Neural progenitor cell (in vitro differentiated cells): Measurements from ENCODE around the gene DIAPH2. TPM values are rescaled to one million over a fixed set of nuclear protein-coding genes. Genes with fewer than 3 reads are reported as not detected.

Source experiments
- DNase-seq: peaks from one replicate; pipeline ENCODE4 v3.0.0-alpha.2; 2016; ENCODE audit warnings: low spot score
- H2AFZ ChIP-seq: fragments of 200-600 bp; sonication (generic); replicated peaks from 2 replicates; pipeline ENCODE4 v1.6.1; 2016; ENCODE audit warnings: antibody characterized with exemption
- H3F3A ChIP-seq: fragments of 200-600 bp; sonication (generic); 2 replicates; pipeline ENCODE4 v1.6.1; 2016; ENCODE audit warnings: antibody characterized with exemption, low read depth
- H3K27ac ChIP-seq: fragments of 200-600 bp; sonication (generic); 2 replicates; pipeline ENCODE4 v1.5.1; 2016; ENCODE audit warnings: mild to moderate bottlenecking
- H3K27me3 ChIP-seq: fragments of 200-600 bp; sonication (generic); 2 replicates; pipeline ENCODE4 v1.6.1; 2016; ENCODE audit warnings: mild to moderate bottlenecking, moderate library complexity
- H3K36me3 ChIP-seq: fragments of 200-600 bp; sonication (generic); 2 replicates; pipeline ENCODE4 v1.5.1; 2016
- H3K4me1 ChIP-seq: fragments of 200-600 bp; sonication (generic); 2 replicates; pipeline ENCODE4 v1.6.1; 2016; ENCODE audit warnings: mixed run types
- H3K4me2 ChIP-seq: fragments of 200-600 bp; sonication (generic); 2 replicates; pipeline ENCODE4 v1.6.1; 2016
- H3K4me3 ChIP-seq: fragments of 200-600 bp; sonication (generic); 2 replicates; pipeline ENCODE4 v1.5.1; 2016
- H3K79me2 ChIP-seq: fragments of 200-600 bp; sonication (generic); 2 replicates; pipeline ENCODE4 v1.6.1; 2016; ENCODE audit warnings: low read depth
- H3K9ac ChIP-seq: fragments of 200-600 bp; sonication (generic); 2 replicates; pipeline ENCODE4 v1.6.1; 2016
- H3K9me3 ChIP-seq: fragments of 200-600 bp; sonication (generic); 2 replicates; pipeline ENCODE4 v1.5.1; 2016; ENCODE audit warnings: low read depth
- H4K20me1 ChIP-seq: fragments of 200-600 bp; sonication (generic); 2 replicates; pipeline ENCODE4 v1.6.1; 2016; ENCODE audit warnings: low read depth
- H3K27ac Mint-ChIP-seq: 3 replicates; pipeline ENCODE4 v1.8.0; 2021; ENCODE audit warnings: mixed read lengths
- H3K27me3 Mint-ChIP-seq: 2 replicates; pipeline ENCODE4 v1.8.0; 2022; ENCODE audit warnings: low read depth, mild to moderate bottlenecking, inconsistent platforms, moderate library complexity, mixed read lengths; ENCODE audit not compliant: insufficient read depth
- H3K36me3 Mint-ChIP-seq: 3 replicates; pipeline ENCODE4 v1.8.0; 2021; ENCODE audit warnings: mixed read lengths
- H3K4me1 Mint-ChIP-seq: 3 replicates; pipeline ENCODE4 v1.8.0; 2021; ENCODE audit warnings: mixed read lengths
- H3K4me3 Mint-ChIP-seq: 3 replicates; pipeline ENCODE4 v1.8.0; 2021; ENCODE audit warnings: mild to moderate bottlenecking, moderate library complexity, mixed read lengths
- H3K9me3 Mint-ChIP-seq: 3 replicates; pipeline ENCODE4 v1.8.0; 2020; ENCODE audit warnings: mixed read lengths
- EZH2 ChIP-seq: fragments of 200-600 bp; sonication (generic); IDR thresholded peaks from 2 replicates; pipeline ENCODE4 v1.6.1; 2017; ENCODE audit warnings: antibody characterized with exemption, mild to moderate bottlenecking, moderate library complexity
- EZH2phosphoT487 ChIP-seq: fragments of 200-600 bp; sonication (generic); IDR thresholded peaks from 2 replicates; pipeline ENCODE4 v1.6.1; 2017; ENCODE audit warnings: antibody characterized with exemption
- total RNA-seq: library from RNA; depleted of rRNA; stranded (reverse); fragments of >200 nt; gene quantifications from 2 replicates; pipeline ENCODE4 v1.2.3, GENCODE V29; 2015; ENCODE audit warnings: low replicate concordance
- TF ChIP-seq, protein P1 (sequence below): fragments of 200-600 bp; sonication (generic); IDR thresholded peaks from 2 replicates; pipeline ENCODE4 v1.5.1; 2017; ENCODE audit warnings: antibody characterized with exemption, mild to moderate bottlenecking

Gene DIAPH2
- total RNA-seq, 1 donor from 2014 or later: 24.0 TPM

DNA sequence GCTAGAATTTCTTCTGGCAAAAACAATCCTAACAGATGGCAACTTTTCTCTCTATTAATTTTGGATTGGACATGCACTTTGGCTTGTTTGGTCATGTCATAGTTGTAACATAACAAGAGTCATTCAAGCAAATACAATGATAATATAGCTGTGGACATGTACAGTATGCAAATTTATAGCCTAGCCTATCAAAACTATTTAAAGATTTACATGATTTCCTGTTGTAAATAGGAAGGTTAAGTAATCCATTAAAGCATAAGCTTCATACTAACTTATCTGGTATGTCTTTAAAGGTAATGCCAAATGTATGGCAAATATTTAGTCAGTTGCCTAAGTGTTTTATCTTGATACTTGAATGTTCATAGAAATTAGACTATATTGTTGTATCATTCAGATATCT, 244.4 kb downstream of the DIAPH2 start:
- Histone ChIP-seq H3K27me3 (no peaks in the 10 kb centered on the region), H3K36me3 (no peaks in the 10 kb centered on the region), H3K4me1 (no peaks in the 10 kb centered on the region), H2AFZ (no peak overlapping the region), H3K27ac (no peak overlapping the region), H3K9me3 (no peaks in the 10 kb centered on the region), H3K9ac (no peak overlapping the region), H3K79me2 (no peaks in the 10 kb centered on the region), H3K4me2 (no peak overlapping the region), H3K4me3 (no peak overlapping the region), H3F3A (no peaks in the 10 kb centered on the region), H4K20me1 (no peaks in the 10 kb centered on the region)
- H3K4me3 Mint-ChIP-seq: no peak overlapping the region
- H3K4me1 Mint-ChIP-seq: peaks cover 3% of the 10 kb centered on the region
- DNase-seq: no peak
- no peak overlapping the region for H3K27ac Mint-ChIP-seq
- H3K27me3 Mint-ChIP-seq: no peaks in the 10 kb centered on the region
- no peaks in the 10 kb centered on the region for H3K9me3 Mint-ChIP-seq
- no peak for TF ChIP-seq EZH2
- TF ChIP-seq, protein P1, sequence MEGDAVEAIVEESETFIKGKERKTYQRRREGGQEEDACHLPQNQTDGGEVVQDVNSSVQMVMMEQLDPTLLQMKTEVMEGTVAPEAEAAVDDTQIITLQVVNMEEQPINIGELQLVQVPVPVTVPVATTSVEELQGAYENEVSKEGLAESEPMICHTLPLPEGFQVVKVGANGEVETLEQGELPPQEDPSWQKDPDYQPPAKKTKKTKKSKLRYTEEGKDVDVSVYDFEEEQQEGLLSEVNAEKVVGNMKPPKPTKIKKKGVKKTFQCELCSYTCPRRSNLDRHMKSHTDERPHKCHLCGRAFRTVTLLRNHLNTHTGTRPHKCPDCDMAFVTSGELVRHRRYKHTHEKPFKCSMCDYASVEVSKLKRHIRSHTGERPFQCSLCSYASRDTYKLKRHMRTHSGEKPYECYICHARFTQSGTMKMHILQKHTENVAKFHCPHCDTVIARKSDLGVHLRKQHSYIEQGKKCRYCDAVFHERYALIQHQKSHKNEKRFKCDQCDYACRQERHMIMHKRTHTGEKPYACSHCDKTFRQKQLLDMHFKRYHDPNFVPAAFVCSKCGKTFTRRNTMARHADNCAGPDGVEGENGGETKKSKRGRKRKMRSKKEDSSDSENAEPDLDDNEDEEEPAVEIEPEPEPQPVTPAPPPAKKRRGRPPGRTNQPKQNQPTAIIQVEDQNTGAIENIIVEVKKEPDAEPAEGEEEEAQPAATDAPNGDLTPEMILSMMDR: no peak
- TF ChIP-seq EZH2phosphoT487: no peak
- H3K36me3 Mint-ChIP-seq: no peaks in the 10 kb centered on the region

DNA sequence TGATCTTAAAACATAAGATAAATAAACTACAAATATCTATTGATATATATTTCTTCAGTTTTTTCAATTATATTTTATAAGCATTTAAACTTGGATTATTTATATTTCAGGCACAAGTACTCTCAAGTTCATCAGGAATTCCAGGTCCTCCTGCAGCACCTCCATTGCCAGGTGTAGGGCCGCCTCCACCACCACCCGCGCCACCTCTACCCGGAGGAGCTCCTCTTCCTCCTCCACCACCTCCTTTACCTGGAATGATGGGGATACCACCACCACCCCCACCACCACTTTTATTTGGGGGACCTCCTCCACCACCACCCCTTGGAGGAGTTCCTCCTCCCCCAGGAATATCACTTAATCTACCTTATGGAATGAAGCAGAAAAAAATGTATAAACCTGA, 273.1 kb downstream of the DIAPH2 start:
- no peaks in the 10 kb centered on the region for H3K4me1 Mint-ChIP-seq
- Histone ChIP-seq H3K9ac (no peak overlapping the region), H3K79me2 (no peaks in the 10 kb centered on the region), H3F3A (no peaks in the 10 kb centered on the region), H3K4me2 (no peak overlapping the region), H3K27ac (no peak overlapping the region), H3K9me3 (peaks cover 10% of the 10 kb centered on the region), H2AFZ (no peak overlapping the region), H4K20me1 (no peaks in the 10 kb centered on the region), H3K4me1 (no peaks in the 10 kb centered on the region), H3K4me3 (no peak overlapping the region), H3K27me3 (no peaks in the 10 kb centered on the region), H3K36me3 (peaks cover 3% of the 10 kb centered on the region)
- peaks cover 26% of the 10 kb centered on the region for H3K36me3 Mint-ChIP-seq
- H3K27ac Mint-ChIP-seq: no peak overlapping the region
- H3K9me3 Mint-ChIP-seq: peaks cover 24% of the 10 kb centered on the region
- no peak for DNase-seq
- no peaks in the 10 kb centered on the region for H3K27me3 Mint-ChIP-seq
- TF ChIP-seq, protein P1: no peak
- no peak for TF ChIP-seq EZH2
- TF ChIP-seq EZH2phosphoT487: no peak
- H3K4me3 Mint-ChIP-seq: no peak overlapping the region

DNA sequence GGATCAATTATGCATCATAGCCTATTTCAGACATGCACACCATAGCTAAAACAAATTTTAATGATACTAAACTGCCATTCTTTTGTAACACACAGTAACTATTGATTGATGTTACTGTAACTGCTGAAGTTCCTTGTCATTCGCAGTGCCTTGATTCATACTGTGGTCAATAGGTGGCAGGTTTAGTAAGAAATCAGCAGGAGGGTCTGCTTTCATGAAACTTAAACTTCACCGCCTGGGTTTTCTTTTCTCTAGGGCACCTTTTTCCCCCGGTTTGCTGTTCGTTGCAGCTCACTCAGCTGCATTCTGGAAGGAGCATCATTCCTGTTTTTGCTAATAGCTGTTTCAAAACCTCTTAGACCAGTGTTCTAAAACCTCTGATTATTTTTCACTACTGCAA, 287.2 kb downstream of the DIAPH2 start:
- Mint-ChIP-seq H3K27ac (no peak overlapping the region), H3K36me3 (peaks cover 2% of the 10 kb centered on the region), H3K27me3 (no peaks in the 10 kb centered on the region)

More for the DNA sequence above, 287.2 kb downstream of the DIAPH2 start:
- Mint-ChIP-seq H3K4me3 (no peak overlapping the region), H3K9me3 (peaks cover 16% of the 10 kb centered on the region), H3K4me1 (peaks cover 8% of the 10 kb centered on the region)
- no peak overlapping the region for H2AFZ ChIP-seq
- no peaks in the 10 kb centered on the region for H3K4me1 ChIP-seq
- no peaks in the 10 kb centered on the region for H3K79me2 ChIP-seq
- no peak overlapping the region for H3K9ac ChIP-seq
- H3K36me3 ChIP-seq: no peaks in the 10 kb centered on the region
- no peaks in the 10 kb centered on the region for H3K9me3 ChIP-seq
- no peak overlapping the region for H3K27ac ChIP-seq
- no peak for TF ChIP-seq EZH2
- TF ChIP-seq EZH2phosphoT487: no peak
- TF ChIP-seq, protein P1: no peak
- H3K4me2 ChIP-seq: no peak overlapping the region
- H3F3A ChIP-seq: no peaks in the 10 kb centered on the region
- DNase-seq: no peak
- no peak overlapping the region for H3K4me3 ChIP-seq
- no peaks in the 10 kb centered on the region for H4K20me1 ChIP-seq
- no peaks in the 10 kb centered on the region for H3K27me3 ChIP-seq
